B cell (primary cell): ENCODE data around the gene CD74. TPM values are rescaled to one million over a fixed set of nuclear protein-coding genes. Genes with fewer than 3 reads are reported as not detected.
A peak's percentile ranks its signal among the peaks of the same experiment; 100 is the strongest.

Experiments used
- ATAC-seq: fragments of 200-7000 bp; cut with Tn5 transposase; one replicate; pipeline ENCODE4 v1.10.0; 2021; ENCODE audit warnings: low read depth, mild to moderate bottlenecking, moderate number of reproducible peaks, moderate library complexity
- CTCF ChIA-PET: fragments of 350-600 bp; sonication (Branson Sonifier 250); formaldehyde crosslinking; loops from one replicate; lab custom pipeline; 2021; ENCODE audit warnings: antibody characterized with exemption, inconsistent platforms; lab: Charles Lee
- POLR2A ChIA-PET: fragments of 350-600 bp; sonication (Branson Sonifier 250); formaldehyde crosslinking; loops from one replicate; lab custom pipeline; 2021; ENCODE audit warnings: antibody characterized with exemption; lab: Charles Lee
- DNase-seq: peaks from one replicate; pipeline ENCODE4 v3.0.0; 2013
- H2AFZ ChIP-seq: 2 replicates; pipeline ENCODE4 v1.6.1; 2012; ENCODE audit warnings: mild to moderate bottlenecking, low read depth, low read length; ENCODE audit not compliant: insufficient read depth, poor library complexity, severe bottlenecking
- H3K27ac ChIP-seq, 2 donors: 1 replicate in 1 of 2; 2 replicates in 1 of 2; pipeline ENCODE4 v1.5.1; 2012 to 2013; ENCODE audit warnings: low read length in 2 of 2, mild to moderate bottlenecking in 2 of 2, moderate library complexity in 1 of 2
- H3K27me3 ChIP-seq, 4 experiments: fragments of 200-600 bp in 1 of 4; sonication (generic) in 1 of 4; replicated peaks in 1 of 4; 1 replicate in 2 of 4; 2 replicates in 2 of 4; pipeline versions ENCODE4 v1.6.1 to v1.7.0; 2013 to 2016; ENCODE audit warnings: low read length in 3 of 4, mild to moderate bottlenecking in 2 of 4, mixed read lengths in 1 of 4, moderate library complexity in 1 of 4; ENCODE audit not compliant: insufficient read depth in 4 of 4, control insufficient read depth in 3 of 4; ENCODE audit errors: control extremely low read depth in 1 of 4
- H3K36me3 ChIP-seq, 2 experiments: replicated peaks in 1 of 2; 1 replicate in 1 of 2; 2 replicates in 1 of 2; pipeline versions ENCODE4 v1.6.1 to v1.7.1; 2013; ENCODE audit warnings: low read length in 1 of 2; ENCODE audit not compliant: insufficient read depth in 2 of 2, control insufficient read depth in 1 of 2; ENCODE audit errors: control extremely low read depth in 1 of 2, extremely low read depth in 1 of 2
- H3K4me1 ChIP-seq, 2 donors: fragments of 200-600 bp in 1 of 2; sonication (generic) in 1 of 2; 1 replicate in 1 of 2; 2 replicates in 1 of 2; pipeline versions ENCODE4 v1.5.1 to v1.6.1; 2013 to 2017; ENCODE audit warnings: low read length in 2 of 2; ENCODE audit not compliant: control insufficient read depth in 2 of 2, insufficient read depth in 2 of 2
- H3K4me2 ChIP-seq: replicated peaks from 2 replicates; pipeline ENCODE3; 2012; ENCODE audit warnings: mild to moderate bottlenecking, low read depth, low read length; ENCODE audit not compliant: poor library complexity, severe bottlenecking
- H3K4me3 ChIP-seq, 5 experiments: fragments of 200-600 bp in 1 of 5; sonication (generic) in 1 of 5; 1 replicate in 3 of 5; 2 replicates in 2 of 5; pipeline versions ENCODE4 v1.5.1 to v1.7.0; 2011 to 2016; ENCODE audit warnings: low read length in 4 of 5, mild to moderate bottlenecking in 4 of 5, low read depth in 2 of 5, control low read depth in 1 of 5, moderate library complexity in 1 of 5; ENCODE audit not compliant: insufficient read depth in 1 of 5; ENCODE audit errors: control extremely low read depth in 1 of 5, extremely low read depth in 1 of 5
- H3K79me2 ChIP-seq: fragments of 200-600 bp; sonication (generic); one replicate; pipeline ENCODE4 v1.6.0; 2016; ENCODE audit warnings: low read length; ENCODE audit not compliant: control insufficient read depth, insufficient read depth
- H3K9ac ChIP-seq: fragments of 200-600 bp; sonication (generic); 2 replicates; pipeline ENCODE4 v1.6.1; 2017; ENCODE audit warnings: mild to moderate bottlenecking, low read length, moderate library complexity
- H3K9me3 ChIP-seq, 3 donors: one replicate each; pipeline versions ENCODE4 v1.6.1 to v1.7.1; 2013; ENCODE audit warnings: low read length in 2 of 3; ENCODE audit not compliant: control insufficient read depth in 2 of 3, insufficient read depth in 1 of 3; ENCODE audit errors: control extremely low read depth in 1 of 3
- H4K20me1 ChIP-seq: 2 replicates; pipeline ENCODE4 v1.6.0; 2012; ENCODE audit warnings: mild to moderate bottlenecking, low read length; ENCODE audit not compliant: insufficient read depth, control insufficient read depth, poor library complexity, severe bottlenecking
- H3K27ac Mint-ChIP-seq: one replicate; pipeline ENCODE4 v1.8.0; 2021; ENCODE audit warnings: mixed read lengths
- H3K27me3 Mint-ChIP-seq: one replicate; pipeline ENCODE4 v1.8.0; 2021; ENCODE audit warnings: mixed read lengths
- H3K4me1 Mint-ChIP-seq: one replicate; pipeline ENCODE4 v1.8.0; 2021; ENCODE audit warnings: mixed read lengths
- H3K4me3 Mint-ChIP-seq: one replicate; pipeline ENCODE4 v1.8.0; 2021; ENCODE audit warnings: mixed read lengths
- H3K9me3 Mint-ChIP-seq: one replicate; pipeline ENCODE4 v1.8.0; 2022; ENCODE audit warnings: mixed read lengths; ENCODE audit not compliant: insufficient read depth
- EZH2 ChIP-seq: IDR thresholded peaks from 2 replicates; pipeline ENCODE4 v1.6.1; 2012; ENCODE audit warnings: borderline replicate concordance, low read depth, mild to moderate bottlenecking, moderate library complexity, low read length; ENCODE audit not compliant: insufficient read depth, poor library complexity, severe bottlenecking
- WGBS: methylation state at CpG from one replicate; pipeline ENCODE4 v1.1.5; 2013; ENCODE audit warnings: missing lambda C conversion rate; ENCODE audit not compliant: insufficient coverage; 5-methylcytosine and 5-hydroxymethylcytosine counted together
- intact Hi-C: fragments of 100-400 bp; cut with micrococcal nuclease; formaldehyde crosslinking; loops from one replicate; pipeline ENCODE4 v1.10.0; 2022
- polyA plus RNA-seq: library from polyadenylated mRNA; depleted of rRNA; stranded (reverse); fragments of >200 nt; gene quantifications from 2 replicates; pipeline ENCODE4 v1.2.3, GENCODE V29; 2012
- total RNA-seq, 2 donors: library from RNA; stranded (reverse); fragments of 120-200 nt in 1 of 2; gene quantifications; 1 replicate in 1 of 2; 2 replicates in 1 of 2; pipeline versions ENCODE4 v1.2.3 to v1.2.4, GENCODE V29; 2013 to 2022
- TF ChIP-seq, protein P1 (sequence below): fragments of 200-600 bp; IDR thresholded peaks from one replicate; pipeline ENCODE4 v1.8.0; 2022; ENCODE audit warnings: antibody characterized with exemption, mild to moderate bottlenecking

Gene CD74
- total and polyA plus RNA-seq, 2 donors (not counting 1 experiment from before 2014, with no cell fraction given), result 5,670 to 14,307 TPM

DNA sequence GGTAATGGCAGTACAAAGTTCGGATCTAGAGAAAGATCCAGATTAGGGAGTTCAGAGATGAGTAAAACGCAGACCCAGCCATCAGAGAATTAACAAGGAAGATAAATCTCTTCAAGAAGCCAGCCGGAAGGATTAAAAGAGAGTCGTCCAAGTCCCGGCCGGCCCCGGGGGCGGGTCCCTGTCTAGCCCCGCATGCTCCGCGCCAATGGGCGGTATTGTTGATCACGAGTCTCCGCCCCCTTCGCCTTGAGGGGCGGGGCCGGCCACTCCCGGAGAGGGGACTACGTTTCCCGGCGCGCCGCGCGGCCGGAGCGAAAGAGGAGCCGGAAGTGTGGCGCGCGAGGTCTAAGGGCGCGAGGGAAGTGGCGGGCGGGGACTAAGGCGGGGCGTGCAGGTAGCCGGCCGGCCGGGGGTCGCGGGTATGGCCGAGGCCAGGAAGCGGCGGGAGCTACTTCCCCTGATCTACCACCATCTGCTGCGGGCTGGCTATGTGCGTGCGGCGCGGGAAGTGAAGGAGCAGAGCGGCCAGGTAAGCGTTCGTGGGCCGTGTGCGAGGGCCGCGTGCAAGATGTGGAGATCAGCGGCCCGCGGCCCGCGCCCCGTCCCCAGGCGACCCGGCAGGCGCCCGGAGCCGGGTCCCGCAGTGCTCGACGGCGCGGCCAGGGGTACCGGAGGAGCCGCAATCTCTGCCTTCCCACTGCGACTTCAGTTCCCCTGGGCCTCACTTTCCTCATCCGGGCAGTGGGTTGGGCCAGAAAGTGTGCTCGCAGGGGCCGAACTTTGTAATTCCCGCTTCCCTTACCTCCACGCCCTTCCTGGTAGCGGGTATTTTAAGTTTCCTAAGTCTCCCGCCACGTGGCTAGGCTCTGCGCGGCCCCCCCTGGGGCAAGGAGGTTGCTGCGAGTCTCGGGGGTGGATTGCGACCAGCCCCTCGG is 55.1 kb downstream of the CD74 start, which contains the start of gene TCOF1:
TCOF1 (plus strand) TSS at position 372 of the 935 bp plus-strand sequence; CDS start at position 422, 50 bp downstream.
- under 1% methylated on average over 87 of the region's 90 CpGs for WGBS
- H3K4me1 Mint-ChIP-seq, result peaks cover 50% of the 10 kb centered on the region
- H3K36me3 ChIP-seq, result peaks cover 0 to 22% of the 10 kb centered on the region in 2 experiments
- peak within 1 kb of the TSS; percentile 53 to 77 (median 69) for H3K4me3 ChIP-seq
- H3K4me2 ChIP-seq, result peak within 1 kb of the TSS; percentile 95
- peak within 1 kb of the TSS; percentile 90 for H3K4me3 Mint-ChIP-seq
- no peaks in the 10 kb centered on the region for H3K27me3 Mint-ChIP-seq
- ChIA-PET CTCF (interaction anchor here (1.0 to 1.2 kb wide), 2 partner anchors 42 to 53 kb away, joined by 3 read pairs; no protein-coding TSS in a partner anchor), POLR2A (interaction anchor here (0.6 to 1.2 kb wide), 4 partner anchors 92 to 632 kb away, joined by 3 to 5 read pairs (median 4); partner anchors contain the start of gene RPS14)
- DNase-seq (peak; percentile 97), ATAC-seq (peak; percentile 99)
- H2AFZ ChIP-seq, result peak within 1 kb of the TSS; percentile 79
- peaks cover 35 to 54% of the 10 kb centered on the region in 2 donors for H3K4me1 ChIP-seq
- peaks cover 50% of the 10 kb centered on the region for H3K79me2 ChIP-seq
- H3K27ac Mint-ChIP-seq, result peak within 1 kb of the TSS; percentile 88
- TF ChIP-seq EZH2, result no peak
- TF ChIP-seq, protein P1, sequence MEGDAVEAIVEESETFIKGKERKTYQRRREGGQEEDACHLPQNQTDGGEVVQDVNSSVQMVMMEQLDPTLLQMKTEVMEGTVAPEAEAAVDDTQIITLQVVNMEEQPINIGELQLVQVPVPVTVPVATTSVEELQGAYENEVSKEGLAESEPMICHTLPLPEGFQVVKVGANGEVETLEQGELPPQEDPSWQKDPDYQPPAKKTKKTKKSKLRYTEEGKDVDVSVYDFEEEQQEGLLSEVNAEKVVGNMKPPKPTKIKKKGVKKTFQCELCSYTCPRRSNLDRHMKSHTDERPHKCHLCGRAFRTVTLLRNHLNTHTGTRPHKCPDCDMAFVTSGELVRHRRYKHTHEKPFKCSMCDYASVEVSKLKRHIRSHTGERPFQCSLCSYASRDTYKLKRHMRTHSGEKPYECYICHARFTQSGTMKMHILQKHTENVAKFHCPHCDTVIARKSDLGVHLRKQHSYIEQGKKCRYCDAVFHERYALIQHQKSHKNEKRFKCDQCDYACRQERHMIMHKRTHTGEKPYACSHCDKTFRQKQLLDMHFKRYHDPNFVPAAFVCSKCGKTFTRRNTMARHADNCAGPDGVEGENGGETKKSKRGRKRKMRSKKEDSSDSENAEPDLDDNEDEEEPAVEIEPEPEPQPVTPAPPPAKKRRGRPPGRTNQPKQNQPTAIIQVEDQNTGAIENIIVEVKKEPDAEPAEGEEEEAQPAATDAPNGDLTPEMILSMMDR, result no peak
- H3K27me3 ChIP-seq, result no peaks in the 10 kb centered on the region
- no peaks in the 10 kb centered on the region for H3K9me3 ChIP-seq
- intact Hi-C loops, result loop anchor here (1.0 to 10.0 kb wide), 8 partner anchors 53 to 895 kb away; partner anchors contain the start of genes GM2A, RBM22 and RPS14
- peak within 1 kb of the TSS; percentile 23 to 68 for H3K27ac ChIP-seq
- H3K9ac ChIP-seq, result peak within 1 kb of the TSS; percentile 89
- peaks cover 47% of the 10 kb centered on the region for H4K20me1 ChIP-seq
- no peaks in the 10 kb centered on the region for H3K9me3 Mint-ChIP-seq
